ENCODE results near the gene BANK1.

DNA sequence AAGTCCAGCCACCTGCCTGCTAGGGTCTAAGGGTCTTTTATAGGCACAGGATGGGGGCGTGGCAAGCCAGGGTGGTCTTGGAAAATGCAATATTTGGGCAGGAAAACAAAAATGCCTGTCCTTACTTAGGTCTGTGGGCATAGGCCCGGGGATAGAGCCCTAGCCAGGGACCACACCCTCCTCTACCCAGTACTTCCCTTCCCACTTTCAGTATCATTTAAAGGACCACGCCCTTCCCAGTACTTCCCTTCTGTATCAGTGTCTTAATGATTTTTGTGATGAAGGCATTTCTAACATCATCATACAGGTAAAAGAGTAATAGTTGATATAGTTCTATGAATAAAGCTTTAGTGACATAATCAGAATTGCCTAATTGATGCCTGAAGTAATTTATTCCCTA, 11.4 kb downstream of the BANK1 start:
- TF ChIP-seq, protein P1, sequence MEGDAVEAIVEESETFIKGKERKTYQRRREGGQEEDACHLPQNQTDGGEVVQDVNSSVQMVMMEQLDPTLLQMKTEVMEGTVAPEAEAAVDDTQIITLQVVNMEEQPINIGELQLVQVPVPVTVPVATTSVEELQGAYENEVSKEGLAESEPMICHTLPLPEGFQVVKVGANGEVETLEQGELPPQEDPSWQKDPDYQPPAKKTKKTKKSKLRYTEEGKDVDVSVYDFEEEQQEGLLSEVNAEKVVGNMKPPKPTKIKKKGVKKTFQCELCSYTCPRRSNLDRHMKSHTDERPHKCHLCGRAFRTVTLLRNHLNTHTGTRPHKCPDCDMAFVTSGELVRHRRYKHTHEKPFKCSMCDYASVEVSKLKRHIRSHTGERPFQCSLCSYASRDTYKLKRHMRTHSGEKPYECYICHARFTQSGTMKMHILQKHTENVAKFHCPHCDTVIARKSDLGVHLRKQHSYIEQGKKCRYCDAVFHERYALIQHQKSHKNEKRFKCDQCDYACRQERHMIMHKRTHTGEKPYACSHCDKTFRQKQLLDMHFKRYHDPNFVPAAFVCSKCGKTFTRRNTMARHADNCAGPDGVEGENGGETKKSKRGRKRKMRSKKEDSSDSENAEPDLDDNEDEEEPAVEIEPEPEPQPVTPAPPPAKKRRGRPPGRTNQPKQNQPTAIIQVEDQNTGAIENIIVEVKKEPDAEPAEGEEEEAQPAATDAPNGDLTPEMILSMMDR (tag by site-specific recombination; IDR thresholded peaks at IDR 0.05), result no peak
- TF ChIP-seq ZSCAN16 (tag by site-specific recombination; IDR thresholded peaks at IDR 0.05) (no peak), ZBTB1 (tag by site-specific recombination; IDR thresholded peaks at IDR 0.05) (no peak), ZNF670 (tag by site-specific recombination; IDR thresholded peaks at IDR 0.05; ENCODE audit: low read depth) (no peak), ZBTB21 (tag by site-specific recombination; IDR thresholded peaks at IDR 0.05) (no peak), ZNF658 (tag by site-specific recombination; IDR thresholded peaks at IDR 0.05) (no peak), ZNF354C (tag by site-specific recombination; IDR thresholded peaks at IDR 0.05; ENCODE audit: borderline replicate concordance, low read depth) (no peak)

Measured in HEK293 (cell line).